ENCODE measurements around the gene CAPN10. TPM values are rescaled to one million over a fixed set of nuclear protein-coding genes. Genes with fewer than 3 reads are reported as not detected.

Gene CAPN10
- total RNA-seq, 1 donor: 21.0 TPM

GRCh38 chr2:240585681-240586197, 795 bp upstream of the CAPN10 start:
- Histone ChIP-seq H3K9me3 (ENCODE audit: low read depth, low read length) (no peaks in the 10 kb centered on the region), H3K27me3 (ENCODE audit: insufficient read depth, low read length) (no peaks in the 10 kb centered on the region), H3K4me2 (ENCODE audit: insufficient read depth, low read length) (peak overlapping the region; percentile 90), H3K4me3 (ENCODE audit: insufficient read depth, low read length) (peak overlapping the region; percentile 90), H3K27ac (ENCODE audit: low read depth, low read length) (peak overlapping the region; percentile 79), H3K36me3 (ENCODE audit: insufficient read depth, low read length) (no peaks in the 10 kb centered on the region), H4K20me1 (ENCODE audit: insufficient read depth, low read length) (peaks cover 35% of the 10 kb centered on the region), H3K4me1 (ENCODE audit: insufficient read depth, low read length) (peaks cover 26% of the 10 kb centered on the region), H3K79me2 (ENCODE audit: insufficient read depth, low read length) (peaks cover 87% of the 10 kb centered on the region), H2AFZ (ENCODE audit: low read length) (peak overlapping the region; percentile 93)
- TF ChIP-seq CTCF (IDR thresholded peaks at IDR 0.05; ENCODE audit: extremely low read depth, low read depth, low read length): no peak
- DNase-seq (ENCODE audit: insufficient read length, low spot score, missing footprints): peak; percentile 60

GRCh38 chr2:240586919-240587800, 626 bp downstream of the CAPN10 start:
- Histone ChIP-seq H3K27ac (ENCODE audit: low read depth, low read length) (peak overlapping the region; percentile 51), H4K20me1 (ENCODE audit: insufficient read depth, low read length) (peaks cover 46% of the 10 kb centered on the region), H3K79me2 (ENCODE audit: insufficient read depth, low read length) (peaks cover 89% of the 10 kb centered on the region), H3K27me3 (ENCODE audit: insufficient read depth, low read length) (no peaks in the 10 kb centered on the region), H3K4me1 (ENCODE audit: insufficient read depth, low read length) (peaks cover 32% of the 10 kb centered on the region), H3K4me2 (ENCODE audit: insufficient read depth, low read length) (peak overlapping the region; percentile 90), H3K9me3 (ENCODE audit: low read depth, low read length) (no peaks in the 10 kb centered on the region), H3K4me3 (ENCODE audit: insufficient read depth, low read length) (peak overlapping the region; percentile 90), H3K36me3 (ENCODE audit: insufficient read depth, low read length) (peaks cover 4% of the 10 kb centered on the region), H2AFZ (ENCODE audit: low read length) (peak overlapping the region; percentile 76)
- DNase-seq (ENCODE audit: insufficient read length, low spot score, missing footprints): peak; percentile 88
- TF ChIP-seq CTCF (IDR thresholded peaks at IDR 0.05; ENCODE audit: extremely low read depth, low read depth, low read length): no peak

- peak; percentile 62 for DNase-seq (ENCODE audit: insufficient read length, low spot score, missing footprints)
- no peak for TF ChIP-seq CTCF (IDR thresholded peaks at IDR 0.05; ENCODE audit: extremely low read depth, low read depth, low read length)
- Histone ChIP-seq H3K79me2 (ENCODE audit: insufficient read depth, low read length) (peaks cover 87% of the 10 kb centered on the region), H3K27me3 (ENCODE audit: insufficient read depth, low read length) (no peaks in the 10 kb centered on the region), H3K36me3 (ENCODE audit: insufficient read depth, low read length) (peaks cover 6% of the 10 kb centered on the region), H3K9me3 (ENCODE audit: low read depth, low read length) (no peaks in the 10 kb centered on the region), H3K27ac (ENCODE audit: low read depth, low read length) (no peak overlapping the region), H3K4me3 (ENCODE audit: insufficient read depth, low read length) (peak overlapping the region; percentile 90), H3K4me1 (ENCODE audit: insufficient read depth, low read length) (peaks cover 32% of the 10 kb centered on the region), H2AFZ (ENCODE audit: low read length) (no peak overlapping the region), H4K20me1 (ENCODE audit: insufficient read depth, low read length) (peaks cover 47% of the 10 kb centered on the region), H3K4me2 (ENCODE audit: insufficient read depth, low read length) (peak overlapping the region; percentile 90)
These were observed 1.6 kb downstream of the CAPN10 start for GRCh38 chr2:240588006-240588655.

- H3K27ac ChIP-seq (ENCODE audit: low read depth, low read length): no peak overlapping the region
- no peak overlapping the region for H3K4me3 ChIP-seq (ENCODE audit: insufficient read depth, low read length)
- H3K27me3 ChIP-seq (ENCODE audit: insufficient read depth, low read length): no peaks in the 10 kb centered on the region
- no peak for DNase-seq (ENCODE audit: insufficient read length, low spot score, missing footprints)
- TF ChIP-seq CTCF (IDR thresholded peaks at IDR 0.05; ENCODE audit: extremely low read depth, low read depth, low read length): no peak
- no peak overlapping the region for H2AFZ ChIP-seq (ENCODE audit: low read length)
- H3K4me2 ChIP-seq (ENCODE audit: insufficient read depth, low read length): no peak overlapping the region
- H4K20me1 ChIP-seq (ENCODE audit: insufficient read depth, low read length): peaks cover 47% of the 10 kb centered on the region
- H3K9me3 ChIP-seq (ENCODE audit: low read depth, low read length): no peaks in the 10 kb centered on the region
- H3K79me2 ChIP-seq (ENCODE audit: insufficient read depth, low read length): peaks cover 87% of the 10 kb centered on the region
- H3K36me3 ChIP-seq (ENCODE audit: insufficient read depth, low read length): peaks cover 6% of the 10 kb centered on the region
- peaks cover 32% of the 10 kb centered on the region for H3K4me1 ChIP-seq (ENCODE audit: insufficient read depth, low read length)
These were observed 2.1 kb downstream of the CAPN10 start for GRCh38 chr2:240588669-240589068.

Data from osteoblast (primary cell).